ENCODE results near the gene RFX3. TPM values are rescaled to one million over a fixed set of nuclear protein-coding genes. Genes with fewer than 3 reads are reported as not detected.

The RFX3 gene
- total RNA-seq, 1 donor: 1.4 TPM

- H4K20me1 ChIP-seq (ENCODE audit: insufficient read depth, low read length): no peaks in the 10 kb centered on the region
- H2AFZ ChIP-seq (ENCODE audit: low read length): no peak overlapping the region
- no peak overlapping the region for H3K27ac ChIP-seq (ENCODE audit: low read depth, low read length)
- H3K9me3 ChIP-seq (ENCODE audit: low read depth, low read length): no peaks in the 10 kb centered on the region
- H3K4me3 ChIP-seq (ENCODE audit: insufficient read depth, low read length): no peak overlapping the region
- H3K79me2 ChIP-seq (ENCODE audit: insufficient read depth, low read length): no peaks in the 10 kb centered on the region
- no peaks in the 10 kb centered on the region for H3K4me1 ChIP-seq (ENCODE audit: insufficient read depth, low read length)
- no peaks in the 10 kb centered on the region for H3K36me3 ChIP-seq (ENCODE audit: insufficient read depth, low read length)
- no peak for DNase-seq (ENCODE audit: insufficient read length, low spot score, missing footprints)
- TF ChIP-seq, protein P1, sequence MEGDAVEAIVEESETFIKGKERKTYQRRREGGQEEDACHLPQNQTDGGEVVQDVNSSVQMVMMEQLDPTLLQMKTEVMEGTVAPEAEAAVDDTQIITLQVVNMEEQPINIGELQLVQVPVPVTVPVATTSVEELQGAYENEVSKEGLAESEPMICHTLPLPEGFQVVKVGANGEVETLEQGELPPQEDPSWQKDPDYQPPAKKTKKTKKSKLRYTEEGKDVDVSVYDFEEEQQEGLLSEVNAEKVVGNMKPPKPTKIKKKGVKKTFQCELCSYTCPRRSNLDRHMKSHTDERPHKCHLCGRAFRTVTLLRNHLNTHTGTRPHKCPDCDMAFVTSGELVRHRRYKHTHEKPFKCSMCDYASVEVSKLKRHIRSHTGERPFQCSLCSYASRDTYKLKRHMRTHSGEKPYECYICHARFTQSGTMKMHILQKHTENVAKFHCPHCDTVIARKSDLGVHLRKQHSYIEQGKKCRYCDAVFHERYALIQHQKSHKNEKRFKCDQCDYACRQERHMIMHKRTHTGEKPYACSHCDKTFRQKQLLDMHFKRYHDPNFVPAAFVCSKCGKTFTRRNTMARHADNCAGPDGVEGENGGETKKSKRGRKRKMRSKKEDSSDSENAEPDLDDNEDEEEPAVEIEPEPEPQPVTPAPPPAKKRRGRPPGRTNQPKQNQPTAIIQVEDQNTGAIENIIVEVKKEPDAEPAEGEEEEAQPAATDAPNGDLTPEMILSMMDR (IDR thresholded peaks at IDR 0.05; ENCODE audit: extremely low read depth, low read depth, low read length): no peak
- H3K27me3 ChIP-seq (ENCODE audit: insufficient read depth, low read length): no peaks in the 10 kb centered on the region
- no peak overlapping the region for H3K4me2 ChIP-seq (ENCODE audit: insufficient read depth, low read length)
Observed at GRCh38 chr9:3419893-3420292, 105.9 kb downstream of the RFX3 start.

- Histone ChIP-seq H3K4me2 (ENCODE audit: insufficient read depth, low read length) (no peak overlapping the region), H3K36me3 (ENCODE audit: insufficient read depth, low read length) (no peaks in the 10 kb centered on the region), H3K79me2 (ENCODE audit: insufficient read depth, low read length) (no peaks in the 10 kb centered on the region), H3K9me3 (ENCODE audit: low read depth, low read length) (no peaks in the 10 kb centered on the region), H3K4me1 (ENCODE audit: insufficient read depth, low read length) (no peaks in the 10 kb centered on the region), H2AFZ (ENCODE audit: low read length) (no peak overlapping the region), H4K20me1 (ENCODE audit: insufficient read depth, low read length) (no peaks in the 10 kb centered on the region), H3K27me3 (ENCODE audit: insufficient read depth, low read length) (no peaks in the 10 kb centered on the region), H3K4me3 (ENCODE audit: insufficient read depth, low read length) (no peak overlapping the region), H3K27ac (ENCODE audit: low read depth, low read length) (no peak overlapping the region)
- DNase-seq (ENCODE audit: insufficient read length, low spot score, missing footprints): no peak
- TF ChIP-seq, protein P1 (IDR thresholded peaks at IDR 0.05; ENCODE audit: extremely low read depth, low read depth, low read length): no peak
Observed at GRCh38 chr9:3415906-3416305, 109.9 kb downstream of the RFX3 start.

GRCh38 chr9:3413984-3414383 is 111.8 kb downstream of the RFX3 start:
- Histone ChIP-seq H3K4me2 (ENCODE audit: insufficient read depth, low read length) (no peak overlapping the region), H3K9me3 (ENCODE audit: low read depth, low read length) (no peaks in the 10 kb centered on the region), H2AFZ (ENCODE audit: low read length) (no peak overlapping the region), H3K79me2 (ENCODE audit: insufficient read depth, low read length) (no peaks in the 10 kb centered on the region), H3K4me3 (ENCODE audit: insufficient read depth, low read length) (no peak overlapping the region), H3K36me3 (ENCODE audit: insufficient read depth, low read length) (no peaks in the 10 kb centered on the region), H3K4me1 (ENCODE audit: insufficient read depth, low read length) (no peaks in the 10 kb centered on the region), H4K20me1 (ENCODE audit: insufficient read depth, low read length) (no peaks in the 10 kb centered on the region), H3K27ac (ENCODE audit: low read depth, low read length) (no peak overlapping the region), H3K27me3 (ENCODE audit: insufficient read depth, low read length) (no peaks in the 10 kb centered on the region)
- TF ChIP-seq, protein P1 (IDR thresholded peaks at IDR 0.05; ENCODE audit: extremely low read depth, low read depth, low read length): no peak
- DNase-seq (ENCODE audit: insufficient read length, low spot score, missing footprints): no peak

DNA sequence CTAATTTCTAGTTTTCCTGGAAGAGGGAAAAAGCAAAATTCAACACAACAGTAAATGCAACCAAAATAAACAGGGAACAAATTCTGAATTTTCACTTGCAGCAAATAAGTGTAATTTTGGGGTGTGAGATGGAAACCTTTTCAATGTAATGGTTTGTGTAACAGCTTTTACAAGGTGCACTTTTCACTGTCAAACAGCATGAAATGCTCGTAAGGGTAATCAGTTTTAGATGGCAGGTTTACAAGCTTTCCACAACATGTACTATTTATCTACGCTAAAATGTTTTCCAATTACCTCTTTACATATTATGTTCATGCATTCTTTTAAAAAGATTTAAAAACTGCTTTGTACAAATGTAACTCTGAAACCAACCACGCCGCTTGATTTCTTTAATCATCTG is 115.3 kb downstream of the RFX3 start:
- Histone ChIP-seq H3K4me1 (ENCODE audit: insufficient read depth, low read length) (no peaks in the 10 kb centered on the region), H3K27ac (ENCODE audit: low read depth, low read length) (no peak overlapping the region), H2AFZ (ENCODE audit: low read length) (no peak overlapping the region), H4K20me1 (ENCODE audit: insufficient read depth, low read length) (no peaks in the 10 kb centered on the region), H3K9me3 (ENCODE audit: low read depth, low read length) (no peaks in the 10 kb centered on the region), H3K4me2 (ENCODE audit: insufficient read depth, low read length) (no peak overlapping the region), H3K36me3 (ENCODE audit: insufficient read depth, low read length) (no peaks in the 10 kb centered on the region), H3K4me3 (ENCODE audit: insufficient read depth, low read length) (no peak overlapping the region), H3K79me2 (ENCODE audit: insufficient read depth, low read length) (no peaks in the 10 kb centered on the region), H3K27me3 (ENCODE audit: insufficient read depth, low read length) (no peaks in the 10 kb centered on the region)
- DNase-seq (ENCODE audit: insufficient read length, low spot score, missing footprints): no peak
- TF ChIP-seq, protein P1 (IDR thresholded peaks at IDR 0.05; ENCODE audit: extremely low read depth, low read depth, low read length): no peak

Data from osteoblast (primary cell).